ENCODE results near the gene FRAT1. TPM values are rescaled to one million over a fixed set of nuclear protein-coding genes. Genes with fewer than 3 reads are reported as not detected.

The FRAT1 gene
- total RNA-seq, 6 experiments from 2014 or later: 0.82 to 1.3 (median 1.1) TPM

- Mint-ChIP-seq H3K36me3 (ENCODE audit: low read depth) (peaks cover 21% of the 10 kb centered on the region), H3K27ac (no peak overlapping the region), H3K4me3 (no peak overlapping the region)
These were observed 39.3 kb downstream of the FRAT1 start for GRCh38 chr10:97358349-97358748.

GRCh38 chr10:97358781-97359180 lies 39.7 kb downstream of the FRAT1 start:
- no peak for DNase-seq
- Mint-ChIP-seq H3K27ac (no peak overlapping the region), H3K36me3 (ENCODE audit: low read depth) (peaks cover 21% of the 10 kb centered on the region), H3K9me3 (no peaks in the 10 kb centered on the region), H3K4me1 (ENCODE audit: low read depth) (no peaks in the 10 kb centered on the region), H3K4me3 (no peak overlapping the region), H3K27me3 (ENCODE audit: insufficient read depth) (no peaks in the 10 kb centered on the region)
- TF ChIP-seq CTCF (IDR thresholded peaks at IDR 0.05): no peak

More at GRCh38 chr10:97358349-97358748, 39.3 kb downstream of the FRAT1 start:
- no peaks in the 10 kb centered on the region for H3K9me3 Mint-ChIP-seq
- DNase-seq: no peak
- no peak for TF ChIP-seq CTCF (IDR thresholded peaks at IDR 0.05)
- no peaks in the 10 kb centered on the region for H3K27me3 Mint-ChIP-seq (ENCODE audit: insufficient read depth)
- H3K4me1 Mint-ChIP-seq (ENCODE audit: low read depth): no peaks in the 10 kb centered on the region

DNA sequence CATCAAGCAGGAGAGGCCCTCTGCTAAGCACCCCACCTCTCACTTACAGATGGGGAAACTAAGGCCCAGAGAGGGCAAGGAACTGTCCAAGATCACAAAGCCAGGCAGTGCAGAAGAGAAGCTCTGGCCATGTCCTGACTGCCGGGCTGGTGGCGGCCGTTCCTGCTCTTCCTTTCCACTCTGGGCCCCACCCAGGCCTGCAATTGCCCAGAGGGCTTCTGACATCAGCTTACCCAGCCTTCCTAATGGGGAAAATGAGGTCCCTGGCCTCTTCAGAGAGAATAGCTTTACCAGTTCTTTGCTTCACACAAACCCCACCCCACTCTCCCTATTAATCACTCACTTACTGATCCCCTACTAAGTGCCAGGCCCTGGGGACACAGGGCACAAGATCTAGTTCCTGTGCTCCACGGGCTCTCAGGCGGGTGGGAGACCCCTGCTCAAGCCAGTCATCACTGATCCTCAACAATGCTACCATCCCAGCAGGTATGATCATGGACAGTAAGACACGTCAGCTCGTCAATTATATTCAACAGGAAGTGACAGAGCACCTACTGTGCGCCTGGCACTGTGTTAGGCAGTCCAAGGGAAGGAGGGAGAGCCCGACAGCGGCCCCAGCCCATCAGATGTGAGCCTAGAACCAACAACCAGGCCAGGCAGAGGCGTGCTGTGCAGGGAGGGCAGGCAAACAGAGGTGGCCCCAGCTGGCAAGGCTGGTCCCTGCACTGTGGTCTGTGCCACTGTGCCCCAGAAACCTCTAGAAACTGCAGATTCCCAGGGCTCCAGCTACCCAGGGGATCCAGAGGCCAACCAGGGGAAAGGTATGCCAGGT lies 41.9 kb downstream of the FRAT1 start:
- Mint-ChIP-seq H3K4me1 (ENCODE audit: low read depth) (no peaks in the 10 kb centered on the region), H3K4me3 (no peak overlapping the region), H3K36me3 (ENCODE audit: low read depth) (peaks cover 32% of the 10 kb centered on the region), H3K27me3 (ENCODE audit: insufficient read depth) (no peaks in the 10 kb centered on the region; the same call in 1 of the 2 replicates), H3K27ac (no peak overlapping the region), H3K9me3 (no peaks in the 10 kb centered on the region)
- no peak for TF ChIP-seq CTCF (IDR thresholded peaks at IDR 0.05)
- DNase-seq: no peak

- H3K36me3 Mint-ChIP-seq (ENCODE audit: low read depth): peaks cover 27% of the 10 kb centered on the region
- no peaks in the 10 kb centered on the region for H3K9me3 Mint-ChIP-seq
- no peak overlapping the region for H3K27ac Mint-ChIP-seq
- DNase-seq: no peak
- no peak overlapping the region for H3K4me3 Mint-ChIP-seq
- H3K4me1 Mint-ChIP-seq (ENCODE audit: low read depth): no peaks in the 10 kb centered on the region
- TF ChIP-seq CTCF (IDR thresholded peaks at IDR 0.05): no peak
- H3K27me3 Mint-ChIP-seq (ENCODE audit: insufficient read depth): no peaks in the 10 kb centered on the region; the same call in none of the 2 replicates
These were observed 42.4 kb downstream of the FRAT1 start for GRCh38 chr10:97361537-97361901.

GRCh38 chr10:97362310-97363033 lies 43.4 kb downstream of the FRAT1 start:
- Mint-ChIP-seq H3K36me3 (ENCODE audit: low read depth) (peaks cover 23% of the 10 kb centered on the region; the same call in 1 of the 2 replicates), H3K27ac (no peak overlapping the region), H3K4me3 (no peak overlapping the region), H3K9me3 (no peaks in the 10 kb centered on the region), H3K27me3 (ENCODE audit: insufficient read depth) (no peaks in the 10 kb centered on the region; the same call in none of the 2 replicates), H3K4me1 (ENCODE audit: low read depth) (no peaks in the 10 kb centered on the region)
- no peak for DNase-seq
- no peak for TF ChIP-seq CTCF (IDR thresholded peaks at IDR 0.05)
